ENCODE measurements around the gene NID1. TPM values are rescaled to one million over a fixed set of nuclear protein-coding genes. Genes with fewer than 3 reads are reported as not detected.

The NID1 gene
- total and polyA plus RNA-seq, 2 donors (not counting 3 experiments of a cell fraction or from before 2014, with no cell fraction given) = 87.0 to 109 TPM

GRCh38 chr1:235937123-235937522 is 127.8 kb downstream of the NID1 start:
- BruUV-seq (replicated peaks) = no TSS peak
- no peak overlapping the region for H3K27ac ChIP-seq (ENCODE audit: insufficient read depth, low read depth, low read length)
- no peak for FAIRE-seq
- TF ChIP-seq MYC (IDR thresholded peaks at IDR 0.05; ENCODE audit: low read depth, low read length) = no peak
- TF ChIP-seq, protein P1, sequence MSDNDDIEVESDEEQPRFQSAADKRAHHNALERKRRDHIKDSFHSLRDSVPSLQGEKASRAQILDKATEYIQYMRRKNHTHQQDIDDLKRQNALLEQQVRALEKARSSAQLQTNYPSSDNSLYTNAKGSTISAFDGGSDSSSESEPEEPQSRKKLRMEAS (IDR thresholded peaks at IDR 0.05; ENCODE audit: insufficient read depth, insufficient read length) = no peak
- no peaks in the 10 kb centered on the region for H3K9me3 ChIP-seq (replicated peaks; ENCODE audit: control insufficient read depth, insufficient read depth, low read length)
- DNase-seq (ENCODE audit: low read depth, low spot score) = no peak
- dilution Hi-C loops (cut with MboI; ENCODE audit: extremely low pct_ligation_motif_present, low sequenced_read_pairs) = no loop called here
- H3K36me3 ChIP-seq (ENCODE audit: control insufficient read depth in 2 of 2, extremely low read depth in 1 of 2, insufficient read depth in 2 of 2, low read length in 2 of 2) = no peaks in the 10 kb centered on the region
- H3K9me1 ChIP-seq (replicated peaks; ENCODE audit: control insufficient read depth, extremely low read depth, insufficient read depth, low read length) = no peaks in the 10 kb centered on the region
- H3K4me3 ChIP-seq (replicated peaks in 1 of 3; ENCODE audit: insufficient read depth in 1 of 3, low read depth in 1 of 3, low read length in 3 of 3) = no peak overlapping the region
- intact Hi-C loops (cut with micrococcal nuclease) = no loop called here
- POLR2A ChIA-PET = no interaction called here
- H2AFZ ChIP-seq (ENCODE audit: low read depth, low read length) = no peak overlapping the region
- H3K27me3 ChIP-seq (ENCODE audit: control insufficient read depth in 2 of 2, insufficient read depth in 2 of 2, low read length in 2 of 2) = no peaks in the 10 kb centered on the region
- no peak overlapping the region for H3K4me2 ChIP-seq (ENCODE audit: insufficient read depth, low read length)
- H3K4me1 ChIP-seq (ENCODE audit: control insufficient read depth, extremely low read depth, insufficient read depth, low read length) = peaks cover 12% of the 10 kb centered on the region
- no peaks in the 10 kb centered on the region for H4K20me1 ChIP-seq (replicated peaks; ENCODE audit: control insufficient read depth, extremely low read depth, insufficient read depth, low read length)
- CTCF ChIA-PET = no interaction called here
- no peaks in the 10 kb centered on the region for H3K79me2 ChIP-seq (ENCODE audit: control insufficient read depth, insufficient read depth, low read length)
- no peak overlapping the region for H3K9ac ChIP-seq (replicated peaks; ENCODE audit: extremely low read depth, insufficient read depth, low read length)

DNA sequence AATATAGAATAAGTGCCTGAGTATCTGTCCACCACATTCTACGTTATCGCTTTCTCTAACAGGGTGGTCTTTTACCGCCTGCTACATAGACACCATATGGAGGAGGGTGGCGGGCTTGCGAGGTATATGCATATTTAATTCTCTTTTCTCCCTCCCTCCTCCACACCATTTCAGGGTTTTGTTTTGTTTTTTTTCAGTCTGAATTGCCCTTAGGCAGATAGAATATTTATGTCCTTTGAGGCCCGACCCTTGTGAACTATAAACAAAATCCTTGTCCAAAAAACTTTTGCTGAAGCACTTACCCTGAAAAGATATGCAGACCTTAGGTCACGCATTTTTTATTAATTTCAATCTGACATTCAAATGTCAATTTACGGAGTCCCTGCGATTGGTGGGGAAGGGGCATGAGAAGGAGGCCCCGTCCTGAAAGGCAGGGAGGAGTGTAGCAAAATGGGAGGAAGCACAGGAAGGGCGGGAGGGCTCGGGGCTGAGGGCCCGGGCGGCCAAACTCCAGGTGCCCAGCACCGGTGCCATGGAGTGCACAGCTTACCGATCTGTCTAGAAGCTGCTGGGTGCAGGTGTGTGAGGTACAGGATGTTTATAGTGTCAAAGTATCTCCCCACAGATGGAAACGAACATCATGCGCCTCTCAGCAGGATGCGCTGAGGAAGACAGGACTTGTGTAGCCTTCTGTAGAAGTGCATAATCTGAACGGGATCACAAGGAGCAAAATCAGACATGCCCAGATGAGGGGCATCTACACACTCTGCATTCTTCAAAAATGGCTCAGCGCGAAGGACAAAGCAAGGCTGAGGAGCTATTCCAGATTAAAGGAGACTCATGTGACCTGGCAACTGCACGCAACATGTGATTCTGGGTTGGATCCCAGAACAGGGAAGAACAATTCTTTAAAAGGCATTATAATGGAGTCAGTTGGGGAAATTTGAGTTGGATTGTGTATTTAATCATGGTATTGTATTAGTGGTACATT is 129.4 kb downstream of the NID1 start:
- CTCF ChIA-PET = interaction anchor here (0.6 to 3.7 kb wide), 2 partner anchors 19 to 69 kb away, joined by 3 to 22 read pairs; partner anchors contain the start of gene LYST
- dilution Hi-C loops (cut with MboI; ENCODE audit: extremely low pct_ligation_motif_present, low sequenced_read_pairs) (no loop called here), intact Hi-C loops (cut with micrococcal nuclease) (no loop called here)
- Histone ChIP-seq H3K27me3 (ENCODE audit: control insufficient read depth in 2 of 2, insufficient read depth in 2 of 2, low read length in 2 of 2) (no peaks in the 10 kb centered on the region), H3K79me2 (ENCODE audit: control insufficient read depth, insufficient read depth, low read length) (no peaks in the 10 kb centered on the region), H3K4me1 (ENCODE audit: control insufficient read depth, extremely low read depth, insufficient read depth, low read length) (peaks cover 12% of the 10 kb centered on the region), H3K27ac (ENCODE audit: insufficient read depth, low read depth, low read length) (no peak overlapping the region), H3K36me3 (ENCODE audit: control insufficient read depth in 2 of 2, extremely low read depth in 1 of 2, insufficient read depth in 2 of 2, low read length in 2 of 2) (no peaks in the 10 kb centered on the region), H3K4me2 (ENCODE audit: insufficient read depth, low read length) (no peak overlapping the region), H4K20me1 (replicated peaks; ENCODE audit: control insufficient read depth, extremely low read depth, insufficient read depth, low read length) (no peaks in the 10 kb centered on the region), H3K9me1 (replicated peaks; ENCODE audit: control insufficient read depth, extremely low read depth, insufficient read depth, low read length) (no peaks in the 10 kb centered on the region), H3K9ac (replicated peaks; ENCODE audit: extremely low read depth, insufficient read depth, low read length) (no peak overlapping the region), H3K9me3 (replicated peaks; ENCODE audit: control insufficient read depth, insufficient read depth, low read length) (no peaks in the 10 kb centered on the region), H2AFZ (ENCODE audit: low read depth, low read length) (no peak overlapping the region), H3K4me3 (replicated peaks in 1 of 3; ENCODE audit: insufficient read depth in 1 of 3, low read depth in 1 of 3, low read length in 3 of 3) (no peak overlapping the region)
- POLR2A ChIA-PET = interaction anchor here (0.7 kb wide), 1 partner anchor 15 kb away, joined by 6 read pairs; no protein-coding TSS in a partner anchor
- no peak for FAIRE-seq
- no peak for TF ChIP-seq POLR2AphosphoS5 (IDR thresholded peaks at IDR 0.05; ENCODE audit: insufficient read depth, low read depth, low read length)
- TF ChIP-seq POLR2A (IDR thresholded peaks at IDR 0.05; ENCODE audit: low read depth, low read length) = no peak
- TF ChIP-seq, protein P1 (IDR thresholded peaks at IDR 0.05; ENCODE audit: insufficient read depth, insufficient read length) = no peak
- no peak for TF ChIP-seq MYC (IDR thresholded peaks at IDR 0.05; ENCODE audit: low read depth, low read length)
- TF ChIP-seq JUN (IDR thresholded peaks at IDR 0.05; ENCODE audit: borderline replicate concordance, insufficient read depth, insufficient read length, low read depth) = no peak
- TF ChIP-seq FOS (IDR thresholded peaks at IDR 0.05; ENCODE audit: borderline replicate concordance, insufficient read depth, low read length) = no peak
- TF ChIP-seq, protein P2, sequence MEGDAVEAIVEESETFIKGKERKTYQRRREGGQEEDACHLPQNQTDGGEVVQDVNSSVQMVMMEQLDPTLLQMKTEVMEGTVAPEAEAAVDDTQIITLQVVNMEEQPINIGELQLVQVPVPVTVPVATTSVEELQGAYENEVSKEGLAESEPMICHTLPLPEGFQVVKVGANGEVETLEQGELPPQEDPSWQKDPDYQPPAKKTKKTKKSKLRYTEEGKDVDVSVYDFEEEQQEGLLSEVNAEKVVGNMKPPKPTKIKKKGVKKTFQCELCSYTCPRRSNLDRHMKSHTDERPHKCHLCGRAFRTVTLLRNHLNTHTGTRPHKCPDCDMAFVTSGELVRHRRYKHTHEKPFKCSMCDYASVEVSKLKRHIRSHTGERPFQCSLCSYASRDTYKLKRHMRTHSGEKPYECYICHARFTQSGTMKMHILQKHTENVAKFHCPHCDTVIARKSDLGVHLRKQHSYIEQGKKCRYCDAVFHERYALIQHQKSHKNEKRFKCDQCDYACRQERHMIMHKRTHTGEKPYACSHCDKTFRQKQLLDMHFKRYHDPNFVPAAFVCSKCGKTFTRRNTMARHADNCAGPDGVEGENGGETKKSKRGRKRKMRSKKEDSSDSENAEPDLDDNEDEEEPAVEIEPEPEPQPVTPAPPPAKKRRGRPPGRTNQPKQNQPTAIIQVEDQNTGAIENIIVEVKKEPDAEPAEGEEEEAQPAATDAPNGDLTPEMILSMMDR (IDR thresholded peaks at IDR 0.05; ENCODE audit: extremely low read depth in 1 of 2, insufficient read depth in 1 of 2, low read depth in 1 of 2, low read length in 2 of 2) = no peak
- no peak for TF ChIP-seq EZH2 (IDR thresholded peaks at IDR 0.05; ENCODE audit: borderline replicate concordance, low read depth, low read length, severe bottlenecking)
- TF ChIP-seq GATA2 (IDR thresholded peaks at IDR 0.05; ENCODE audit: insufficient read depth, insufficient read length, low read depth, low read length) = no peak
- no peak for DNase-seq (ENCODE audit: low read depth, low spot score)
- no TSS peak for BruUV-seq (replicated peaks)

Data from endothelial cell of umbilical vein (primary cell).